HG02642 (cell line): ENCODE measurements around the gene CACNG3.
"Not testable (repeated sequence)": the region's sequence is repeated elsewhere in the genome, so short reads cannot be mapped to it uniquely, and the experiment has no call there.

Experiments
- ATAC-seq: cut with Tn5 transposase; IDR thresholded peaks from one replicate; pipeline ENCODE4 v1.9.1; 2021; ENCODE audit warnings: mild to moderate bottlenecking; ENCODE audit not compliant: unreplicated experiment, poor library complexity

CACNG3 gene

GRCh38 chr16:24324421-24324820 is 68.3 kb downstream of the CACNG3 start:
- ATAC-seq, result no peak

GRCh38 chr16:24328835-24329452 is 72.8 kb downstream of the CACNG3 start:
- ATAC-seq, result no peak

- ATAC-seq, result no peak
These were observed 76.0 kb downstream of the CACNG3 start for GRCh38 chr16:24332178-24332577.

DNA sequence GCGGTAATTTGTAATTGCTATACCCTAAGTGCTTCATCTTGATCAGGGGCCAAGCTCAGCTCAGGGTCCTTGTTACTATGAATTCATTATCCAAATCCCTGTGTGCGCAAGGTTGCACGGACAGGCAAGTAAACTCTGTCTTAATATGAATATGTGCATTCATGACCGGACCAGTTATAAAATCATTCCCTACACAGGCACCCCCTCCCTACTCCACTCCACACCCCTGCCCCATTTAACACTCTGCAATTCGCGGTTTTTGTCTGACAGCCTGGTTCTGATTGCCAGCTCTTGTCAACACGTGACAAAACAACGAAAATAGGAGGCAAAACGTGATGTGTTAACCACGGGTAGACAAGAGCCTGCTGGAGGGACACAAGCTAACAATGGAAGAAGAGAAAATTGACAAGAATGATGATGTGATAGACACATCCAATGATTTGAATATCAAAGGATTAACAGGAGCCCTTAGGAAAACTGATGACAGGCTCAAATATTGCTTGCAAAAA is 76.5 kb downstream of the CACNG3 start:
- ATAC-seq, result no peak

DNA sequence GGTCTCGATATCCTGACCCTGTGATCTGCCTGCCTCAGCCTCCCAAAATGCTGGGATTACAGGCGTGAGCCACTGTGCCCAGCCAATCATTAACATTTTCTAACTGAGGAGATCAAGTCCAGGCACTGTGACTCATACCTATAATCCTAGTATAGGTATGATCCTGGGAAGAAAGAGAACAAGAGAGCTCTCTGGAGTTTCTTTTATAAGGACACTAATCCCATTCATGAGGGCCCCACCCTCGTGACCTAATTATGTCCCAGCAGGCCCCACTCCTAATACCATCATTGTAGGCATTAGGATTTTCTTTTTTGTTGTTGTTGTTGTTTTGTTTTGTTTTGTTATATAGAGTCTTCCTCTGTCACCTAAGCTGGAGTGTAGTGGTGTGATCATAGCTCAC is 80.4 kb downstream of the CACNG3 start:
- ATAC-seq, result no peak

DNA sequence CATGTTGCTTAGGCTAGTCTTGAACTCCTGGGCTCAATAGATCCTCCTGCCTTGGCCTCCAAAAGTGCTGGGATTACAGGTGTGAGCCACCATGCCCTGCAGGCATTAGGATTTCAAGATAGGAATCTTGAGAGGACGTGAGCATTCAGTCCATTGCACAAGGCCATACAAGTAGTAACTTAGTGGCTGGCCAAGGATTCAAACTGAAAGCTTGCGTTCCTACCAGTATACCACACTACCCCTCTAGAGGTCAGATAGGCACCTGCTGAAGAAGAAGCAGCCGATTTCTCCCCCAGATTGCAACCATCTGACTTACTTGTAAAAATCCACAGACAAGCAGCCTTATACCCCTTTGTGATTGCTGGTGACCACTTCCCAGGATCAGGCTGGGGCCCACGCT is 80.9 kb downstream of the CACNG3 start:
- ATAC-seq, result no peak

DNA sequence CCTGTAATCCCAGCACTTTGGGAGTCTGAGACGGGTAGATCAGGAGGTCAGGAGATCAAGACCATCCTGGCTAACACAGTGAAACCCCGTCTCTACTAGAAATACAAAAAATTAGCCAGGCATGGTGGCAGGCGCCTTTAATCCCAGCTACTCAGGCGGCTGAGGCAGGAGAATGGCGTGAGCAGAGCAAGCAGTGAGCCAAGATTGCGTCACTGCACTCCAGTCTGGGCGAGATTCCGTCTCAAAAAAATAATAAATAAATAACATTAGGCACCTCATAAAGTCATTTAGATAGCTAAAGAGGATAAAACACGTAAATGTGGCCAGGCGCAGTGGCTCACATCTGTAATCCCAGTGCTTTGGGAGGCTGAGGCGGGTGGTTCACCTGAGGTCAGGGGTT is 87.7 kb downstream of the CACNG3 start:
- ATAC-seq, result not testable (repeated sequence)

GRCh38 chr16:24344784-24345183 is 88.6 kb downstream of the CACNG3 start:
- ATAC-seq, result no peak

GRCh38 chr16:24345704-24346103 is 89.6 kb downstream of the CACNG3 start:
- ATAC-seq, result no peak

DNA sequence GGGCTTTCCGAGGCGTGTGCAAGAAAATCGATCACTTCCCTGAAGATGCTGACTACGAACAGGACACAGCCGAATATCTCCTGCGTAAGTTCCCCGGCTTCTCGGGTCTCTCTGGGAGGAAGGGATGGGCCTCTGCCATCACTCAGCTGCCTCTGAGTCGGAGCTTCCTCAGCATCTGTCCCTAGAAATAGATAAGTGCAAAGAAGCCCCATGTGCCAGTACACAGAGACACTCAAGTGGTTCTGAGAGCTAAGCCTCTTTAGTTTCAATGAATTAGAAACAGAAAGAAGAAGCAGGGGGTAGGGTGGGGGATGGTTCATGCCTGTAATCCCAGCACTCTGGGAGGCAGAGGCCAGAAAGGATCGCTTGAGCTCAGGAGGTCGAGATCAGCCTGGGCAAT is 90.6 kb downstream of the CACNG3 start:
- ATAC-seq, result no peak

DNA sequence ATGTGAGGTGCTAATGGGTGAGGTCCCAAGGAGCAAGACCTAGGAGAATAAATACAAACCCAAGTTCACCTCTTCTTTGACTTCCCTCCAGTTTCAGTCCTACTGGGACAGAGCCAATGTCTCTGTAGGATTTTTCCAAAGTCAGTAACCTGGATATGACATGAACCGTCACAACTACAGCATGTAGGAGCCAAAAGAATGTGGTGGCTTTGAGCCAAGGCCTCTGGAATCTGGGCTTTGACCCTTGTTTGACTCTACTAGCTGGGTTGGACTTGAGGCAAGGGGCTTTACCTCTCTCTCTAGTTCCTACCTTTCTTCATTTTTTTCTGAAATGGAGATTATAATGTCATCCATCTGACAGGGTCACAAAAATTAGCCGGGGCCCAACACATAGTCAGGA is 91.4 kb downstream of the CACNG3 start:
- no peak for ATAC-seq

GRCh38 chr16:24348545-24349290 is 92.6 kb downstream of the CACNG3 start:
- no peak for ATAC-seq

GRCh38 chr16:24349320-24349719 is 93.2 kb downstream of the CACNG3 start:
- no peak for ATAC-seq

DNA sequence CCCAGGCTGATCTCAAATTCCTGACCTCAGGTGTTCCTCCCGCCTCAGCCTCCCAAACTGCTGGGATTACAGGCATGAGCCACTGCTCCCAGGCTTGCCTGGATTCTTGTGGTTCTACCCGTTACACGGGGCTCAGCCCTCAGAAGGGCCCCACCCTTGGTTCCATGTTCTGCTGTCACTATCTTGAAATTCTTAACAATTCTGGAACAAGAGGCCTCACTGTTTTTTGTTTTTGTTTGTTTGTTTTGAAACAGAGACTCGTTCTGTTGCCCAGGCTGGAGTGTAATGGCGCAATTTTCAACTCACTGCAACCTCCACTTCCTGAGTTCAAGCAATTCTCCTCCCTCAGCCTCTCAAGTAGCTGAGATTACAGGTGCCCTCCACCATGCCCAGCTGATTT is 96.6 kb downstream of the CACNG3 start:
- ATAC-seq, result no peak

DNA sequence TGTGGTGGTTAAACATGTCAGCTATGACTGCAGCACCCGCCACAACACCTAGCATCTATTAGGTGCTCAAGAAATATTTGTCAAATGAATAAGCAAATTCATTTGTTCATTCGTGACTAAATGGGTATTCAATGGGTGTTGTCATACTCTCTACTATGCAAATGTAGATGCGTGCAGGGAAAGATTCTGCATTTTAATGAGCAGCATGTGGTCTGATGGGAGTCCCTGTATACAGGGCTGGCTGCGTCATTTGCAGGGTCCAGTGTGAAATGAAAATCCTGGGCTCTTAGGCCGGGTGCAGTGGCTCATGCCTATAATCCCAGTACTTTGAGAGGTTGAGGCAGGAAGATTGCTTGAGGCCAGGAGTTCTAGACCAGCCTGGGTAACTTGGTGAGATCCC is 97.5 kb downstream of the CACNG3 start:
- no peak for ATAC-seq

GRCh38 chr16:24357511-24357910 is 101.4 kb downstream of the CACNG3 start:
- ATAC-seq, result no peak

GRCh38 chr16:24358117-24358516 is 102.0 kb downstream of the CACNG3 start:
- no peak for ATAC-seq

DNA sequence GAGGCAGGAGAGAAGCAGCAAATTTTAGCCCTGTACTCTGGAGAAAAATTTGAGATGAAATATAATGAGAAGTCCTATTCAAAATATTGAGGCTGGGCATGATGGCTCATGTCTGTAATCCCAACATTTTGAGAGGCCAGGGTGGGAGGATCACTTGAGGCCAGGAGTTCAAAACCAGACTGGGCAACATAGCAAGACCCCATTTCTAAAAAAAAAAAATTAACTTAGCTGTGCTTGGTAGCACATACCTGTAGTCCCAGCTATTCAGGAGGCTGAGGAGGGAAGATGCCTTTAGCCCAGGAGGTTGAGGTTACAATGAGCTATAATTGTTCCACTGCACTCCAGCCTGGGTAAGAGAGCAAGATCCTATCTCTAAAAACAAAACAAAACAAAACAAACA is 103.4 kb downstream of the CACNG3 start:
- no peak for ATAC-seq

DNA sequence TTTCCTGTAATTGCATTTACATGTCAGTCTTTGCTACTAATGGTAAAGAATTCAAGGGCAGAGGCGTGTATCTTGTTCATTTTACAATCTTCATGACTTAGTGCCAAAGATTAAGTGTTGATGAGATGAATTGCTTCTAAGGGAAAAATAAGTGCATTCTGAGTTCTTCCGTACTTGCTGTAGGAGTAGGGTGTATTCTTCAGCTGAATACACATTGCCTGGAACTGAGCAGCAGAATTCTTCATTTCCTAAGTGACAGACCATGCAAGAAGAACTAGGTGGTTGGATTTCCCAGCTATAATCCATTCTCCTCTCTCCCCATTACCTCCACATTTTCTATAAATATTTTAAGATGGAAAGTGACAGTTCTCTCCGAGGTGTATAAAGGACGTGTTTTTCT is 104.8 kb downstream of the CACNG3 start:
- no peak for ATAC-seq

DNA sequence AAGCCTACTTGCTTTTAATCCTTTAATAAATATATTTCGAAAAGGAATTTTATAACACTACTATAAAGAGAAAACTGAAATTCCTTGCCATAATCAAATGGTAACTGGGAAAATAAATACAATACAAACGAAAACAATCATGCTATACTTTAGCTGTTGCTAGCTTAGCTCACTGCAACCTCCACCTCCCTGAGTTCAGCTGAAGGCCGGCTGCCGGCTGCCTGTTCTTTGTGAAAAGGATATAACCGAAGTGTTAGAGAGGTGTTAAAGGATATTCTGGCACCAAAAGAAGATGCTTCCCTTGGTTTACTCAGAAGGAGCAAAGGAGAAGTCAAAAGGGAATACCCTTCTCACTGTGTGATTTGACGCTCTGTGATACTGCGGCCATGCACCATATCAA is 108.5 kb downstream of the CACNG3 start:
- no peak for ATAC-seq

DNA sequence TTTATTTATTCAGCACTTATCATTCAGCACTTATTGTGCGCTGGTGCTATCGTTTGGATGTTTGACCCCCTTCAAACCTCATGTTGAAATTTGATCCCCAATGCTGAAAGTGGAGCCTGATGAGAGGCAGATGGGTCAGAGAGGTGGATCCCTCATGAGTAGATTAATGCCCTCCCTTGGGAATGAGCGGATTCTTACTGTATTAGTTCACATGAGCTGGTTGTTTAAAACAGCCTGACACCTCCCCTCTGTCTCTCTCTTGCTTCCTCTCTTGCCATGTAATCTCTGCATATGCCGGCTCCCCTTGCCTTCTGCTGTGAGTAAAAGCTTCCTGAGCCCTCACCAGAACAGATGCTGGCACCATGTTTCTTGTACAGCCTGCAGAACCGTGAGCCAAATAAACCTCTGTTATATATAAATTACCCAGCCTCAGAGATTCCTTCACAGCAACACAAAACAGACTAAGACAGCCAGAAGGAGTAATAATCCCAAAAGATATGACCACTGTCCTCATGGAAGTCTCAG is 111.1 kb downstream of the CACNG3 start:
- no peak for ATAC-seq

GRCh38 chr16:24372824-24373223 is 116.7 kb downstream of the CACNG3 start:
- ATAC-seq, result no peak
